Liver (tissue), 9 donors: ENCODE measurements around the gene MAL. TPM values are rescaled to one million over a fixed set of nuclear protein-coding genes. Genes with fewer than 3 reads are reported as not detected.

Experiments
- DNase-seq: peaks from one replicate; pipeline ENCODE4 v3.0.0-alpha.2; 2017; ENCODE audit warnings: low spot score
- H3K27ac ChIP-seq, 2 donors: one replicate each; pipeline ENCODE4 v1.7.0; 2013; ENCODE audit warnings: inconsistent platforms in 2 of 2, low read length in 2 of 2, control low read depth in 1 of 2, low read depth in 1 of 2, mild to moderate bottlenecking in 1 of 2
- H3K27me3 ChIP-seq, 4 donors: one replicate each; pipeline versions ENCODE4 v1.6.1 to v1.7.0; 2013; ENCODE audit warnings: low read length in 3 of 4, inconsistent platforms in 1 of 4, mild to moderate bottlenecking in 1 of 4, moderate library complexity in 1 of 4; ENCODE audit not compliant: control insufficient read depth in 4 of 4, insufficient read depth in 4 of 4
- H3K36me3 ChIP-seq, 4 donors: one replicate each; pipeline versions ENCODE4 v1.6.1 to v1.7.0; 2013; ENCODE audit warnings: low read length in 3 of 4, mild to moderate bottlenecking in 3 of 4, low read depth in 1 of 4, moderate library complexity in 1 of 4; ENCODE audit not compliant: control insufficient read depth in 4 of 4, insufficient read depth in 3 of 4
- H3K4me1 ChIP-seq, 4 donors: one replicate each; pipeline versions ENCODE4 v1.6.1 to v1.7.0; 2013; ENCODE audit warnings: low read length in 3 of 4, mild to moderate bottlenecking in 3 of 4, moderate library complexity in 1 of 4; ENCODE audit not compliant: control insufficient read depth in 4 of 4, insufficient read depth in 4 of 4
- H3K4me3 ChIP-seq, 3 donors: one replicate each; pipeline versions ENCODE4 v1.6.1 to v1.7.0; 2013; ENCODE audit warnings: low read length in 3 of 3, control low read depth in 1 of 3, low read depth in 1 of 3, mild to moderate bottlenecking in 1 of 3
- H3K9ac ChIP-seq, 2 donors: one replicate each; pipeline ENCODE4 v1.7.0; 2013; ENCODE audit warnings: low read length in 2 of 2, mild to moderate bottlenecking in 2 of 2, moderate library complexity in 2 of 2, control low read depth in 1 of 2, low read depth in 1 of 2
- H3K9me3 ChIP-seq, 4 donors: one replicate each; pipeline versions ENCODE4 v1.6.1 to v1.7.0; 2013; ENCODE audit warnings: low read length in 3 of 4; ENCODE audit not compliant: control insufficient read depth in 4 of 4
- CTCF ChIP-seq: fragments of 150-350 bp; IDR thresholded peaks from 2 replicates; pipeline ENCODE4 v1.5.1; 2017; ENCODE audit warnings: improper control_type of control experiment, low read depth, low read length; ENCODE audit not compliant: missing input control
- FOXA1 ChIP-seq: IDR thresholded peaks from 2 replicates; pipeline ENCODE4 v1.6.1; 2016; ENCODE audit warnings: antibody characterized with exemption
- HNF4A ChIP-seq, 2 donors: conservative IDR thresholded peaks; 2 replicates each; pipeline ENCODE4 v1.6.1; 2016; ENCODE audit warnings: antibody characterized with exemption in 2 of 2, mild to moderate bottlenecking in 2 of 2
- JUND ChIP-seq, 2 donors: IDR thresholded peaks; 2 replicates each; pipeline ENCODE4 v1.6.1; 2016; ENCODE audit warnings: antibody characterized with exemption in 2 of 2
- MAX ChIP-seq: IDR thresholded peaks from 2 replicates; pipeline ENCODE4 v1.6.1; 2016; ENCODE audit warnings: antibody characterized with exemption
- RAD21 ChIP-seq, 2 donors: IDR thresholded peaks; 2 replicates each; pipeline ENCODE4 v1.6.1; 2016; ENCODE audit warnings: antibody characterized with exemption in 2 of 2, mild to moderate bottlenecking in 2 of 2
- REST ChIP-seq: IDR thresholded peaks from 2 replicates; pipeline ENCODE4 v1.6.1; 2016; ENCODE audit warnings: antibody characterized with exemption, mild to moderate bottlenecking
- RXRA ChIP-seq, 2 donors: IDR thresholded peaks; 2 replicates each; pipeline ENCODE4 v1.6.1; 2017 to 2018; ENCODE audit warnings: antibody characterized with exemption in 2 of 2, mild to moderate bottlenecking in 1 of 2
- SP1 ChIP-seq: IDR thresholded peaks from 2 replicates; pipeline ENCODE4 v1.6.1; 2018; ENCODE audit warnings: antibody characterized with exemption, mild to moderate bottlenecking
- TAF1 ChIP-seq: conservative IDR thresholded peaks from 2 replicates; pipeline ENCODE4 v1.6.1; 2016; ENCODE audit warnings: antibody characterized with exemption, mild to moderate bottlenecking
- ZBTB33 ChIP-seq: IDR thresholded peaks from 2 replicates; pipeline ENCODE4 v1.6.1; 2016; ENCODE audit warnings: antibody characterized with exemption
- WGBS: extraction: QIAGEN DNeasy Blood & Tissue Kit; methylation state at CpG from one replicate; pipeline ENCODE4 v1.1.7; 2013; 5-methylcytosine and 5-hydroxymethylcytosine counted together
- polyA plus RNA-seq, 2 donors: library from polyadenylated mRNA; stranded (reverse) in 1 of 2; unstranded in 1 of 2; fragments of 200-250 nt in 1 of 2; fragments of >200 nt in 1 of 2; fragmentation: Nextera tagmentation in 1 of 2; extraction: Ambion mirVana in 1 of 2; gene quantifications; one replicate each; pipeline versions ENCODE4 v1.2.1 to v1.2.3, GENCODE V29; 2013 to 2015
- total RNA-seq, 2 donors: library from RNA; depleted of rRNA; stranded (reverse); fragments of >200 nt; gene quantifications; one replicate each; pipeline ENCODE4 v1.2.3, GENCODE V29; 2014
- donor health status: healthy.
- donor health status: healthy.
- donor health status: healthy.
- donor health status: healthy.
- donor health status: healthy.

Gene MAL
- total and polyA plus RNA-seq, 4 donors, result 0.51 TPM; not detected in 3

- WGBS, result 73% methylated on average over 18 of the region's 18 CpGs
- peaks cover 0 to 3% (median 0%) of the 10 kb centered on the region in 4 donors for H3K27me3 ChIP-seq
- TF ChIP-seq RXRA (IDR thresholded peaks at IDR 0.05) (no peak), SP1 (no peak), REST (no peak), FOXA1 (no peak), ZBTB33 (no peak), TAF1 (no peak), RAD21 (IDR thresholded peaks at IDR 0.05) (no peak), HNF4A (conservative IDR thresholded peaks at IDR 0.05) (no peak), JUND (IDR thresholded peaks at IDR 0.05) (no peak), CTCF (no peak), MAX (no peak)
These were observed 48.6 kb downstream of the MAL start for GRCh38 chr2:95073856-95074662.

GRCh38 chr2:95074663-95075439, 49.3 kb downstream of the MAL start:
- peaks cover 2 to 8% (median 6%) of the 10 kb centered on the region in 4 donors for H3K4me1 ChIP-seq

More at GRCh38 chr2:95073856-95074662, 48.6 kb downstream of the MAL start:
- no peaks in the 10 kb centered on the region for H3K36me3 ChIP-seq
- peaks cover 2 to 8% (median 6%) of the 10 kb centered on the region in 4 donors for H3K4me1 ChIP-seq
- DNase-seq, result no peak
- H3K9ac ChIP-seq, result no peak overlapping the region
- H3K27ac ChIP-seq, result no peak overlapping the region
- H3K9me3 ChIP-seq, result no peaks in the 10 kb centered on the region
- no peak overlapping the region for H3K4me3 ChIP-seq

More at GRCh38 chr2:95074663-95075439, 49.3 kb downstream of the MAL start:
- Histone ChIP-seq H3K36me3 (no peaks in the 10 kb centered on the region), H3K9ac (no peak overlapping the region), H3K4me3 (no peak overlapping the region), H3K27me3 (peaks cover 0 to 3% (median 0%) of the 10 kb centered on the region in 4 donors), H3K9me3 (no peaks in the 10 kb centered on the region), H3K27ac (no peak overlapping the region)
- DNase-seq, result no peak
- TF ChIP-seq TAF1, result no peak
- no peak for TF ChIP-seq SP1
- WGBS, result 70% methylated on average over 15 of the region's 15 CpGs
